SK-MEL-5 (cell line): Measurements from ENCODE around the gene NOP58. TPM values are rescaled to one million over a fixed set of nuclear protein-coding genes. Genes with fewer than 3 reads are reported as not detected.

Experiments used
- DNase-seq: peaks from one replicate; pipeline ENCODE4 v3.0.0-alpha.2; 2016; ENCODE audit warnings: low read depth, low spot score
- in situ Hi-C: cut with HindIII; loops from 2 replicates; pipeline ENCODE4 v1.10.0; 2016; ENCODE audit warnings: low sequenced_read_pairs, high pct_unique_total_duplicates, low pct_unique_long_range_greater_than_20kb
- small RNA-seq, 2 experiments: library from RNA; depleted of rRNA; stranded (forward); fragments of <200 nt; gene quantifications; one replicate each; pipeline ENCODE3, GENCODE V24; 2014
- total RNA-seq: library from RNA; depleted of rRNA; stranded (reverse); fragments of >200 nt; shearing (Covaris generic); gene quantifications from 2 replicates; pipeline ENCODE4 v1.2.3, GENCODE V29; 2014; rRNA removed

NOP58 gene
- total RNA-seq, 1 experiment from 2014 or later = 91.2 TPM

- in situ Hi-C loops = no loop called here
- no peak for DNase-seq
Observed at GRCh38 chr2:202346180-202346579, 80.6 kb downstream of the NOP58 start.

Small RNA genes within 50 kb of the gene (small RNA-seq; reads per million reads assigned to genes)
- gene AC079354.2 (0 reads per million in 2 experiments), gene RF00575 (0 reads per million in 2 experiments), gene RN7SL753P (0 reads per million in 2 experiments), gene SNORD11 (4.6 to 84.5 reads per million in 2 experiments), gene SNORD11B (21.4 to 65.6 reads per million in 2 experiments), gene SNORD70 (27.1 to 890 reads per million in 2 experiments)

Other genes starting within 250 kb of the NOP58 start
- 12.7 and 13.2 TPM in 2 replicates for gene FZD7, start 231.9 kb upstream of the NOP58 start, total RNA-seq
- gene KIAA2012, start 192.5 kb upstream of the NOP58 start, total RNA-seq = not detected in 2 replicates
- 133 and 145 TPM in 2 replicates for gene SUMO1, start 27.2 kb upstream of the NOP58 start, total RNA-seq
- gene BMPR2, start 110.6 kb downstream of the NOP58 start, total RNA-seq = 11.4 and 13.0 TPM in 2 replicates